Stomach (tissue), 4 donors: ENCODE data around the gene HECA.

Experiments used
- CTCF ChIP-seq, 7 experiments: fragments of 450-650 bp in 4 of 7; fragments of 200-600 bp in 3 of 7; sonication (generic) in 3 of 7; IDR thresholded peaks; one replicate each; pipeline ENCODE4 v1.5.1; 2016 to 2019; ENCODE audit warnings: antibody characterized with exemption in 7 of 7, control low read depth in 2 of 7, mild to moderate bottlenecking in 1 of 7
- EP300 ChIP-seq: sonication (generic); formaldehyde crosslinking; IDR thresholded peaks from one replicate; pipeline ENCODE4 v1.6.1; 2017; ENCODE audit warnings: antibody characterized with exemption
- POLR2A ChIP-seq, 4 donors: fragments of 450-650 bp; IDR thresholded peaks; one replicate each; pipeline ENCODE4 v1.6.1; 2016; ENCODE audit warnings: antibody characterized with exemption in 4 of 4, control low read depth in 2 of 4, mild to moderate bottlenecking in 1 of 4, moderate library complexity in 1 of 4
- POLR2AphosphoS5 ChIP-seq, 3 donors: sonication (generic); formaldehyde crosslinking; IDR thresholded peaks; one replicate each; pipeline ENCODE4 v1.6.1; 2016; ENCODE audit warnings: antibody characterized with exemption in 3 of 3

GRCh38 chr6:139166238-139166955 lies 31.5 kb downstream of the HECA start:
- TF ChIP-seq CTCF (IDR thresholded peaks at IDR 0.05): no peak
- TF ChIP-seq POLR2AphosphoS5 (IDR thresholded peaks at IDR 0.05): no peak
- no peak for TF ChIP-seq POLR2A (IDR thresholded peaks at IDR 0.05)
- TF ChIP-seq EP300: no peak
